ENCODE results near the gene FAR1.
A peak's percentile ranks its signal among the peaks of the same experiment; 100 is the strongest.

Gene FAR1

DNA sequence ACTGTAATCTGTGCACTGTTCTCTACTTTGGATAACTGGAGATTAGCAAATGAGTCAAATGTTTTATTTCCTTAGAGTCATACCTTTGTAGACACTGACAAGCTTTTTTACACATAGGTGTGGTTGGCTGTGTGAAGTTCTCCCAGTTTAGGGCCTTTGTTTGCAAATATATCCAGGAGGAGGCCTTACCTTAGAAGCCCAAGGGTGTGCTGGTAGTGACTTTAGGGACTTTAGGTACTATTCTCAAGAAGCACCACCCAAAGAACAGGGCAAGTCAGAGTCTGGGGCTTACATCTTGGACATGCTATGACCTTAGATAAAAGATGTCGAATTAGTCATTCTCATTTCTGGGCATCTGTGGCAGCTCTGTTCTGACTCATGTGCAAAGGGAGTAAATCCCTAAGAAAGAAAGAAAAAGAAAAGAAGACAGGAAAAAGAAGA, 4.8 kb upstream of the FAR1 start:
- Histone ChIP-seq H3K4me2 (no peak overlapping the region), H2AFZ (ENCODE audit: low read depth) (no peak overlapping the region), H3K4me3 (IDR thresholded peaks at IDR 0.05; ENCODE audit: insufficient read depth, low read depth, low read length) (no peak overlapping the region), H3K27ac (no peak overlapping the region), H3K9ac (no peak overlapping the region), H3K27me3 (ENCODE audit: insufficient read depth, low read depth) (no peaks in the 10 kb centered on the region), H4K20me1 (ENCODE audit: insufficient read depth) (no peaks in the 10 kb centered on the region), H3K4me1 (ENCODE audit: low read depth, poor library complexity, severe bottlenecking) (no peaks in the 10 kb centered on the region), H3K36me3 (ENCODE audit: insufficient read depth) (no peaks in the 10 kb centered on the region), H3K79me2 (ENCODE audit: insufficient read depth, low read depth) (no peaks in the 10 kb centered on the region)
- TF ChIP-seq, protein P1, sequence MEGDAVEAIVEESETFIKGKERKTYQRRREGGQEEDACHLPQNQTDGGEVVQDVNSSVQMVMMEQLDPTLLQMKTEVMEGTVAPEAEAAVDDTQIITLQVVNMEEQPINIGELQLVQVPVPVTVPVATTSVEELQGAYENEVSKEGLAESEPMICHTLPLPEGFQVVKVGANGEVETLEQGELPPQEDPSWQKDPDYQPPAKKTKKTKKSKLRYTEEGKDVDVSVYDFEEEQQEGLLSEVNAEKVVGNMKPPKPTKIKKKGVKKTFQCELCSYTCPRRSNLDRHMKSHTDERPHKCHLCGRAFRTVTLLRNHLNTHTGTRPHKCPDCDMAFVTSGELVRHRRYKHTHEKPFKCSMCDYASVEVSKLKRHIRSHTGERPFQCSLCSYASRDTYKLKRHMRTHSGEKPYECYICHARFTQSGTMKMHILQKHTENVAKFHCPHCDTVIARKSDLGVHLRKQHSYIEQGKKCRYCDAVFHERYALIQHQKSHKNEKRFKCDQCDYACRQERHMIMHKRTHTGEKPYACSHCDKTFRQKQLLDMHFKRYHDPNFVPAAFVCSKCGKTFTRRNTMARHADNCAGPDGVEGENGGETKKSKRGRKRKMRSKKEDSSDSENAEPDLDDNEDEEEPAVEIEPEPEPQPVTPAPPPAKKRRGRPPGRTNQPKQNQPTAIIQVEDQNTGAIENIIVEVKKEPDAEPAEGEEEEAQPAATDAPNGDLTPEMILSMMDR (conservative IDR thresholded peaks at IDR 0.05; ENCODE audit: low read depth, low read length), result no peak

DNA sequence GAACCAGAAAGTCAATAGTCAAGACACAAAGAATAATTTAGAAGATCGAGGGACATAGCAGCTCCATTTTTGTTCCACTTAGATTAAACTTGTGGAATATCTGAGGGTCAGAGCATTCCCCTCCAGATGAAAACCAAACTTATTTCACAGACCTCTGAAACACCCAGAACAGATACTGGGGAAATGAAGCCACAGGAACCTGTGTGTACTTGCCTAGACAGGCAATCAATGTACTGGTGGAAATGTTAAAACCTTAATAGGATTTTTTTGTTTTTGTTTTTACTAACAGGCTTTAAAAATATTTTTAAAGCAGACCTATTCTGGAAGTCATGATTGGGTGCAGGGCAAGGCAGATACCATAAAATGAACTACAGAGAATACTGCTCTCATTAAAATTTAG, 4.1 kb upstream of the FAR1 start:
- Histone ChIP-seq H3K9ac (no peak overlapping the region), H3K4me1 (ENCODE audit: low read depth, poor library complexity, severe bottlenecking) (no peaks in the 10 kb centered on the region), H4K20me1 (ENCODE audit: insufficient read depth) (no peaks in the 10 kb centered on the region), H3K27ac (no peak overlapping the region), H3K4me3 (IDR thresholded peaks at IDR 0.05; ENCODE audit: insufficient read depth, low read depth, low read length) (no peak overlapping the region), H3K36me3 (ENCODE audit: insufficient read depth) (no peaks in the 10 kb centered on the region), H2AFZ (ENCODE audit: low read depth) (no peak overlapping the region), H3K79me2 (ENCODE audit: insufficient read depth, low read depth) (peaks cover 6% of the 10 kb centered on the region; the same call in 1 of the 2 replicates), H3K4me2 (no peak overlapping the region), H3K27me3 (ENCODE audit: insufficient read depth, low read depth) (no peaks in the 10 kb centered on the region)
- TF ChIP-seq, protein P1 (conservative IDR thresholded peaks at IDR 0.05; ENCODE audit: low read depth, low read length), result no peak

DNA sequence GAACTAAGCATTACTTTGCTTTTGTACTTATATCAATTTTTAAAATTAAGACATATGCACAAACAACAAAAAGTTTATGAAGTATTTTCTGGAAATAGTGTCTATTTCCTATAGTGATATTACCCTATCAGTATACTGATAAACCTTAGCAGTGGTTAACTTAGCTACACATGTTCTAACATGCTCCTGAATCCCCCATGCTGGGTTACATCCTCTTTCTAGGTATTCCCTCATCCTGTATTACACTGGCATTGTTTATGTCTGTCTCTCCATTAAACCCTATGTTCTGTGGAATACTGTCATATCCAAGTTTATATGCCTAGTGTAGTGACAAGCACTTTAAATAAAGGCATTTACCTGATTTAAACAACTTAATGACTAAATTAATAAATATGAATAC, 1.8 kb upstream of the FAR1 start:
- Histone ChIP-seq H3K4me3 (IDR thresholded peaks at IDR 0.05; ENCODE audit: insufficient read depth, low read depth, low read length) (no peak overlapping the region), H3K9ac (no peak overlapping the region), H3K4me2 (no peak overlapping the region), H3K36me3 (ENCODE audit: insufficient read depth) (no peaks in the 10 kb centered on the region), H3K27ac (no peak overlapping the region), H2AFZ (ENCODE audit: low read depth) (no peak overlapping the region), H3K4me1 (ENCODE audit: low read depth, poor library complexity, severe bottlenecking) (peaks cover 21% of the 10 kb centered on the region), H3K79me2 (ENCODE audit: insufficient read depth, low read depth) (peaks cover 29% of the 10 kb centered on the region), H3K27me3 (ENCODE audit: insufficient read depth, low read depth) (no peaks in the 10 kb centered on the region), H4K20me1 (ENCODE audit: insufficient read depth) (no peaks in the 10 kb centered on the region)
- TF ChIP-seq, protein P1 (conservative IDR thresholded peaks at IDR 0.05; ENCODE audit: low read depth, low read length), result no peak

DNA sequence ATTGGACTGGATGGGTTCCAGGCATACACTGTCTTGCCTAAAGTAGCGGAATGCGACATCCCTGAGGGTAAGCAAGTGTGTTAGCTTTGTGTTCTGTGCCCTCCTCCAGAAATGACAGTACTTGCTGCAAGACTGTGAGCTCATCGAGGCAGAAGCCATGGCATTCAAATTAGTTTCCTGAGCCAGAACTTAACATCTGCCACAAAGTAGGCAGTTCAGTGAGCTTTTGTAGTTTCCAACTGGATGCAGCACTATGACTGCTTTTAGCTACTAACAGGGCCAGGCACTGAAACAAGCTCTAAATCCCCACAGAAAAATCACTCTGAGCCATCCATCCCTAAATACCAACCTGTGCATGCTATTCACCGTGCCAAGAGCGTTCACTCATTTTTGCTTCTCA, 1.2 kb upstream of the FAR1 start:
- Histone ChIP-seq H3K4me2 (no peak overlapping the region), H3K79me2 (ENCODE audit: insufficient read depth, low read depth) (peaks cover 35% of the 10 kb centered on the region), H3K4me1 (ENCODE audit: low read depth, poor library complexity, severe bottlenecking) (peaks cover 26% of the 10 kb centered on the region), H3K27me3 (ENCODE audit: insufficient read depth, low read depth) (no peaks in the 10 kb centered on the region), H3K4me3 (IDR thresholded peaks at IDR 0.05; ENCODE audit: insufficient read depth, low read depth, low read length) (no peak overlapping the region), H2AFZ (ENCODE audit: low read depth) (0 out of 2 replicates have a peak overlapping the region, but pooled peaks have one; percentile 94), H3K27ac (no peak overlapping the region), H3K9ac (no peak overlapping the region), H3K36me3 (ENCODE audit: insufficient read depth) (no peaks in the 10 kb centered on the region), H4K20me1 (ENCODE audit: insufficient read depth) (no peaks in the 10 kb centered on the region)
- TF ChIP-seq, protein P1 (conservative IDR thresholded peaks at IDR 0.05; ENCODE audit: low read depth, low read length), result no peak
